ENCODE measurements around the gene GPD1L. TPM values are rescaled to one million over a fixed set of nuclear protein-coding genes. Genes with fewer than 3 reads are reported as not detected.

Gene GPD1L
- total RNA-seq, 1 donor from 2014 or later, result 11.2 TPM

GRCh38 chr3:32166654-32167053, 60.2 kb downstream of the GPD1L start:
- Histone ChIP-seq H3K9ac (ENCODE audit: low read length) (no peak overlapping the region), H3K27me3 (ENCODE audit: insufficient read depth, low read length) (no peaks in the 10 kb centered on the region), H3K4me1 (ENCODE audit: insufficient read depth, low read length) (no peaks in the 10 kb centered on the region), H4K20me1 (ENCODE audit: insufficient read depth, low read length) (no peaks in the 10 kb centered on the region), H3K79me2 (ENCODE audit: insufficient read depth, low read length) (no peaks in the 10 kb centered on the region), H3K4me3 (ENCODE audit: insufficient read depth, low read depth, low read length) (no peak overlapping the region), H2AFZ (ENCODE audit: low read depth, low read length) (no peak overlapping the region), H3K27ac (ENCODE audit: low read depth, low read length) (no peak overlapping the region), H3K9me3 (ENCODE audit: insufficient read depth, low read depth, low read length) (no peaks in the 10 kb centered on the region), H3K4me2 (ENCODE audit: low read length) (no peak overlapping the region), H3K36me3 (ENCODE audit: insufficient read depth, low read length) (no peaks in the 10 kb centered on the region)
- FAIRE-seq (no peak), DNase-seq (ENCODE audit: low read depth) (no peak)
- H3K36me3 Mint-ChIP-seq (ENCODE audit: low read depth, unreplicated experiment), result peaks cover 11% of the 10 kb centered on the region
- H3K9me3 Mint-ChIP-seq (ENCODE audit: unreplicated experiment), result peaks cover 9% of the 10 kb centered on the region
- H3K4me3 Mint-ChIP-seq (ENCODE audit: unreplicated experiment), result no peak overlapping the region
- no peaks in the 10 kb centered on the region for H3K4me1 Mint-ChIP-seq (ENCODE audit: low read depth, unreplicated experiment)
- H3K27ac Mint-ChIP-seq (ENCODE audit: unreplicated experiment), result no peak overlapping the region
- H3K27me3 Mint-ChIP-seq (ENCODE audit: low read depth, unreplicated experiment), result no peaks in the 10 kb centered on the region
- TF ChIP-seq CTCF (IDR thresholded peaks at IDR 0.05; ENCODE audit: insufficient read depth, low read depth, low read length) (no peak), EZH2 (IDR thresholded peaks at IDR 0.05; ENCODE audit: insufficient read depth, low read length) (no peak)

DNA sequence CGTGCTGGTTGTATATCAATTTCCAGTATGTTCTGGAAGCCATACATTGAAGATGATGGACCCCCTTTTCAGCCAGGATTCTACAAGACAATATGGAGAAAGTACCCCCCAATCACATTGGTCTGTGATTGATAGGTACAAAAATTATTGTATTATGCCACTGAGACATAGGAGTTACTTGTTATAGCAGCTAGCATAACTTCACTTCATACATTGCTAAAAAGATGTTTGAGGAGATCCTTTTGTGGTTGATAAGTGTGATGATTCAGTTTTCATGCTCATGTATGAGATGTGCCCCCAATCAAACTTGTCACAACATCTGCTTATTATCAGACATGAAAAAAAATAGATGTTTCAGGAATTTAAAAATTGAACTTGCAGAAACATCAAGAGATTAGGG, 66.0 kb downstream of the GPD1L start:
- H3K9me3 Mint-ChIP-seq (ENCODE audit: unreplicated experiment), result peaks cover 17% of the 10 kb centered on the region
- Histone ChIP-seq H2AFZ (ENCODE audit: low read depth, low read length) (no peak overlapping the region), H3K4me3 (ENCODE audit: insufficient read depth, low read depth, low read length) (no peak overlapping the region), H3K9ac (ENCODE audit: low read length) (no peak overlapping the region), H3K27ac (ENCODE audit: low read depth, low read length) (no peak overlapping the region), H3K4me2 (ENCODE audit: low read length) (no peak overlapping the region), H3K27me3 (ENCODE audit: insufficient read depth, low read length) (no peaks in the 10 kb centered on the region), H3K4me1 (ENCODE audit: insufficient read depth, low read length) (no peaks in the 10 kb centered on the region), H4K20me1 (ENCODE audit: insufficient read depth, low read length) (no peaks in the 10 kb centered on the region), H3K9me3 (ENCODE audit: insufficient read depth, low read depth, low read length) (no peaks in the 10 kb centered on the region), H3K79me2 (ENCODE audit: insufficient read depth, low read length) (no peaks in the 10 kb centered on the region), H3K36me3 (ENCODE audit: insufficient read depth, low read length) (no peaks in the 10 kb centered on the region)
- H3K27me3 Mint-ChIP-seq (ENCODE audit: low read depth, unreplicated experiment), result peaks cover 3% of the 10 kb centered on the region
- H3K4me1 Mint-ChIP-seq (ENCODE audit: low read depth, unreplicated experiment), result no peaks in the 10 kb centered on the region
- DNase-seq (ENCODE audit: low read depth) (no peak), FAIRE-seq (no peak)
- TF ChIP-seq CTCF (IDR thresholded peaks at IDR 0.05; ENCODE audit: insufficient read depth, low read depth, low read length) (no peak), EZH2 (IDR thresholded peaks at IDR 0.05; ENCODE audit: insufficient read depth, low read length) (no peak)
- peaks cover 3% of the 10 kb centered on the region for H3K36me3 Mint-ChIP-seq (ENCODE audit: low read depth, unreplicated experiment)
- no peak overlapping the region for H3K27ac Mint-ChIP-seq (ENCODE audit: unreplicated experiment)
- H3K4me3 Mint-ChIP-seq (ENCODE audit: unreplicated experiment), result no peak overlapping the region

DNA sequence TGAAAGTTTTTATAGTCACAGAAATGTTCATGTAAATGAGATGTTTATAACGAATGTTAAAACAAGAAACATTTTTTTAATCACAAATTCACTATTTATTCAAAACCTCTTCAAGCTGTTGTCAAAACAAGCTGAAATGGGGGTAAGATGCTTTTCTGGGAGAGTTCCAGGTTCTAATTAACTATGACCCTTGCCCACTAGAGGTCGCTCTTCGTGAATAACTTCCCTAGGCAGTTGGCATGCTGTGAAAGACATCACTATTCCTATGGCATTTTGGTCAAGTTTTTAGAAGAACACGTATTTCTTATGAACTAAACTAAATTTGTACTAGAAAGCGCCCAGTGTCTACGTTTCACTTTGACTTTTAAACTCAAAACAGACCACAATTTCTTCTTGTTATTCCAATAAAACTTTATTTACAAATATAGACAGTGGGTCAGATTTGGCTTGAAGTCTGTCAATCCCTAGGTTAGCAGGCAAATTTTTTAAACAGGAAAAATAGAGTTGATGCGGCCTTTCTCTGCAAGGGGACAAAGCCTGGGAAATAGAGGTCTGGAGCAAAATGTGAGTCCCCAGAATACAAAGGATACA, 69.3 kb downstream of the GPD1L start:
- Histone ChIP-seq H3K4me1 (ENCODE audit: insufficient read depth, low read length) (no peaks in the 10 kb centered on the region), H3K27ac (ENCODE audit: low read depth, low read length) (no peak overlapping the region), H3K4me2 (ENCODE audit: low read length) (no peak overlapping the region), H3K36me3 (ENCODE audit: insufficient read depth, low read length) (no peaks in the 10 kb centered on the region), H4K20me1 (ENCODE audit: insufficient read depth, low read length) (no peaks in the 10 kb centered on the region), H3K9ac (ENCODE audit: low read length) (no peak overlapping the region), H2AFZ (ENCODE audit: low read depth, low read length) (no peak overlapping the region), H3K4me3 (ENCODE audit: insufficient read depth, low read depth, low read length) (no peak overlapping the region), H3K79me2 (ENCODE audit: insufficient read depth, low read length) (no peaks in the 10 kb centered on the region), H3K9me3 (ENCODE audit: insufficient read depth, low read depth, low read length) (no peaks in the 10 kb centered on the region), H3K27me3 (ENCODE audit: insufficient read depth, low read length) (no peaks in the 10 kb centered on the region)
- Mint-ChIP-seq H3K4me3 (ENCODE audit: unreplicated experiment) (no peak overlapping the region), H3K27ac (ENCODE audit: unreplicated experiment) (no peak overlapping the region), H3K27me3 (ENCODE audit: low read depth, unreplicated experiment) (peaks cover 8% of the 10 kb centered on the region), H3K4me1 (ENCODE audit: low read depth, unreplicated experiment) (no peaks in the 10 kb centered on the region), H3K36me3 (ENCODE audit: low read depth, unreplicated experiment) (peaks cover 3% of the 10 kb centered on the region), H3K9me3 (ENCODE audit: unreplicated experiment) (peaks cover 12% of the 10 kb centered on the region)
- TF ChIP-seq CTCF (IDR thresholded peaks at IDR 0.05; ENCODE audit: insufficient read depth, low read depth, low read length) (peak; percentile 67), EZH2 (IDR thresholded peaks at IDR 0.05; ENCODE audit: insufficient read depth, low read length) (no peak)
- FAIRE-seq (no peak), DNase-seq (ENCODE audit: low read depth) (peak; percentile 27)

All from astrocyte (in vitro differentiated cells and primary cell).